IPS-18a (cell line): ENCODE data around the gene SEMA4D.

Experiments
- H3K27ac ChIP-seq: one replicate; pipeline ENCODE4 v1.5.1; 2013; ENCODE audit warnings: low read length
- H3K27me3 ChIP-seq: one replicate; pipeline ENCODE4 v1.6.1; 2013; ENCODE audit warnings: mild to moderate bottlenecking, low read length; ENCODE audit not compliant: control insufficient read depth, insufficient read depth
- H3K36me3 ChIP-seq: one replicate; pipeline ENCODE4 v1.6.1; 2013; ENCODE audit warnings: low read depth, low read length; ENCODE audit not compliant: control insufficient read depth
- H3K4me1 ChIP-seq: one replicate; pipeline ENCODE4 v1.6.1; 2013; ENCODE audit warnings: low read depth, low read length; ENCODE audit not compliant: control insufficient read depth
- H3K4me3 ChIP-seq: one replicate; pipeline ENCODE4 v1.5.1; 2013; ENCODE audit warnings: low read length
- H3K9ac ChIP-seq: one replicate; pipeline ENCODE4 v1.6.1; 2013; ENCODE audit warnings: mild to moderate bottlenecking, low read length, moderate library complexity
- H3K9me3 ChIP-seq: one replicate; pipeline ENCODE4 v1.6.1; 2013; ENCODE audit warnings: low read depth, low read length; ENCODE audit not compliant: control insufficient read depth

SEMA4D gene

GRCh38 chr9:89439571-89439970 is 58.3 kb downstream of the SEMA4D start:
- H3K9me3 ChIP-seq, result no peaks in the 10 kb centered on the region
- peaks cover 31% of the 10 kb centered on the region for H3K4me1 ChIP-seq
- no peak overlapping the region for H3K4me3 ChIP-seq
- no peaks in the 10 kb centered on the region for H3K36me3 ChIP-seq
- H3K27ac ChIP-seq, result no peak overlapping the region
- H3K9ac ChIP-seq, result no peak overlapping the region
- no peaks in the 10 kb centered on the region for H3K27me3 ChIP-seq

- Histone ChIP-seq H3K36me3 (no peaks in the 10 kb centered on the region), H3K27me3 (no peaks in the 10 kb centered on the region), H3K27ac (no peak overlapping the region), H3K4me3 (no peak overlapping the region), H3K9ac (no peak overlapping the region), H3K9me3 (no peaks in the 10 kb centered on the region), H3K4me1 (peaks cover 40% of the 10 kb centered on the region)
These were observed 59.7 kb downstream of the SEMA4D start for GRCh38 chr9:89438194-89438593.

- Histone ChIP-seq H3K9me3 (no peaks in the 10 kb centered on the region), H3K9ac (no peak overlapping the region), H3K4me1 (peaks cover 40% of the 10 kb centered on the region), H3K4me3 (no peak overlapping the region), H3K36me3 (no peaks in the 10 kb centered on the region), H3K27ac (no peak overlapping the region), H3K27me3 (no peaks in the 10 kb centered on the region)
These were observed 60.1 kb downstream of the SEMA4D start for GRCh38 chr9:89437772-89438171.

GRCh38 chr9:89436963-89437625 is 60.8 kb downstream of the SEMA4D start:
- Histone ChIP-seq H3K9ac (peak overlapping the region; percentile 14), H3K4me1 (peaks cover 40% of the 10 kb centered on the region), H3K36me3 (no peaks in the 10 kb centered on the region), H3K9me3 (no peaks in the 10 kb centered on the region), H3K27ac (peak overlapping the region; percentile 66), H3K4me3 (no peak overlapping the region), H3K27me3 (no peaks in the 10 kb centered on the region)

GRCh38 chr9:89436326-89436725 is 61.6 kb downstream of the SEMA4D start:
- peaks cover 40% of the 10 kb centered on the region for H3K4me1 ChIP-seq
- no peaks in the 10 kb centered on the region for H3K27me3 ChIP-seq
- H3K4me3 ChIP-seq, result no peak overlapping the region
- H3K27ac ChIP-seq, result peak overlapping the region; percentile 66
- H3K36me3 ChIP-seq, result no peaks in the 10 kb centered on the region
- H3K9me3 ChIP-seq, result no peaks in the 10 kb centered on the region
- peak overlapping the region; percentile 14 for H3K9ac ChIP-seq

GRCh38 chr9:89435071-89435823 is 62.7 kb downstream of the SEMA4D start:
- no peaks in the 10 kb centered on the region for H3K9me3 ChIP-seq
- peak overlapping the region; percentile 35 for H3K9ac ChIP-seq
- no peaks in the 10 kb centered on the region for H3K27me3 ChIP-seq
- peak overlapping the region; percentile 66 for H3K27ac ChIP-seq
- peak overlapping the region; percentile 44 for H3K4me3 ChIP-seq
- peaks cover 37% of the 10 kb centered on the region for H3K4me1 ChIP-seq
- no peaks in the 10 kb centered on the region for H3K36me3 ChIP-seq

- Histone ChIP-seq H3K36me3 (no peaks in the 10 kb centered on the region), H3K27ac (peak overlapping the region; percentile 3), H3K27me3 (no peaks in the 10 kb centered on the region), H3K9ac (no peak overlapping the region), H3K4me3 (no peak overlapping the region), H3K9me3 (no peaks in the 10 kb centered on the region), H3K4me1 (peaks cover 39% of the 10 kb centered on the region)
These were observed 63.3 kb downstream of the SEMA4D start for GRCh38 chr9:89434636-89435035.

- no peaks in the 10 kb centered on the region for H3K36me3 ChIP-seq
- H3K9ac ChIP-seq, result no peak overlapping the region
- no peaks in the 10 kb centered on the region for H3K27me3 ChIP-seq
- peak overlapping the region; percentile 3 for H3K27ac ChIP-seq
- H3K9me3 ChIP-seq, result no peaks in the 10 kb centered on the region
- H3K4me3 ChIP-seq, result no peak overlapping the region
- peaks cover 42% of the 10 kb centered on the region for H3K4me1 ChIP-seq
These were observed 64.1 kb downstream of the SEMA4D start for GRCh38 chr9:89433826-89434225.

- Histone ChIP-seq H3K9ac (no peak overlapping the region), H3K4me3 (no peak overlapping the region), H3K36me3 (no peaks in the 10 kb centered on the region), H3K4me1 (peaks cover 42% of the 10 kb centered on the region), H3K27ac (no peak overlapping the region), H3K27me3 (no peaks in the 10 kb centered on the region), H3K9me3 (no peaks in the 10 kb centered on the region)
These were observed 64.9 kb downstream of the SEMA4D start for GRCh38 chr9:89432986-89433530.

- Histone ChIP-seq H3K4me3 (no peak overlapping the region), H3K36me3 (no peaks in the 10 kb centered on the region), H3K9ac (no peak overlapping the region), H3K27me3 (no peaks in the 10 kb centered on the region), H3K27ac (no peak overlapping the region), H3K9me3 (no peaks in the 10 kb centered on the region), H3K4me1 (peaks cover 36% of the 10 kb centered on the region)
These were observed 65.8 kb downstream of the SEMA4D start for GRCh38 chr9:89431930-89432725.

GRCh38 chr9:89430995-89431394 is 66.9 kb downstream of the SEMA4D start:
- Histone ChIP-seq H3K27ac (no peak overlapping the region), H3K4me3 (no peak overlapping the region), H3K36me3 (no peaks in the 10 kb centered on the region), H3K9me3 (no peaks in the 10 kb centered on the region), H3K27me3 (no peaks in the 10 kb centered on the region), H3K9ac (no peak overlapping the region), H3K4me1 (peaks cover 25% of the 10 kb centered on the region)
